Left lobe of liver (tissue), 2 donors: ENCODE measurements around the gene RHBDD1. TPM values are rescaled to one million over a fixed set of nuclear protein-coding genes. Genes with fewer than 3 reads are reported as not detected.

Source experiments
- ATAC-seq: fragments of 200-7000 bp; cut with Tn5 transposase; one replicate; pipeline ENCODE4 v1.9.1; 2020; ENCODE audit warnings: mild to moderate bottlenecking, moderate library complexity
- DNase-seq: peaks from one replicate; pipeline ENCODE4 v3.0.0-alpha.2; 2020; ENCODE audit warnings: low spot score
- total RNA-seq: library from RNA; stranded (reverse); gene quantifications from one replicate; pipeline ENCODE4 v1.2.1, GENCODE V29; 2021
- donor health status: DM: no; HTN: no; CAD: no; lungs with moderate emphysema.
- donor health status: DM: no; HTN: yes; CAD: no.

Gene RHBDD1
- total RNA-seq, 1 donor from 2014 or later, result 21.3 TPM

DNA sequence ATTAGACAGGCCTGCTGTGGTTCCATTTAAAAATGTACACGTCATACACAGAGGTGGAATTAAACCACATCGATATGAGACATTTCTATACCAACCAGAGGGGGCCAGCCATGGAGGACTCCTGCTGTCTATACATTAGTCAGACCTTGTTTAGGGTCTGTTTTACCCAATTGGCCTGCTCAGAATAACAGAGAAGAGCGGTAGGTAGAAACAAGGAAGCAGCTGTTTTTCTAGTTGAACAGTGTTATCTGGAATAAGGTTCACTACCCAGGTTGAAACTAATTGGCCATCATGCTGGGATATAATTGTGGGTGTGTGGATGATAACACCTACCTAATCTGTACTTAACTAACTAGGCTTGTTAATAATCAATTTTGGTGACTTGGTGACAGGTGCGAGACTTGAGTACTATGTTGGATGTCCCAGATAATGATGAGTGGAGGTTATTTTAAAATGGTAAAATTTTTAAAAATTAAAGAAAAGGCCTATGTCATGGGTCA, 47.5 kb downstream of the RHBDD1 start:
- DNase-seq (no peak), ATAC-seq (no peak)

DNA sequence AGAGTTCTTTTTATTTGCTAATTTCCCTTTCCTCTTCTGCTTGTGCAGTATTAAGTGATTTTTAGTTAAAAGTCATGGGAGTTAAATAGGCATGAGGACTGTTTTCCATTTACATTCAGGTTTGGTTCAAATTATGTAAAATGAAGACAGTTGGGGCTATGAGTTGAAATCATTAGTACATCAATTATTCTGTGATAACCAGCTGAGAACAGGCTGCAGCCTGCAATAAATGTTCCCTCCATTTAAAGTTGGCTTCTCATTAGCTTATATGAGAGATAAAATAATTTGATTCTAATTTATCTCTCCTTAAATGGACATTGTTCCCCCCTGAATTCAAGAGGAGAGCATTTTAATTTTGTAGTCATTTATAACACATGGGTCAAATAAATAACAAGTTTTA, 48.3 kb downstream of the RHBDD1 start:
- DNase-seq, result no peak

GRCh38 chr2:226885769-226886435, 50.0 kb downstream of the RHBDD1 start:
- no peak for ATAC-seq
- DNase-seq, result no peak

More for the DNA sequence above, 48.3 kb downstream of the RHBDD1 start:
- no peak for ATAC-seq

DNA sequence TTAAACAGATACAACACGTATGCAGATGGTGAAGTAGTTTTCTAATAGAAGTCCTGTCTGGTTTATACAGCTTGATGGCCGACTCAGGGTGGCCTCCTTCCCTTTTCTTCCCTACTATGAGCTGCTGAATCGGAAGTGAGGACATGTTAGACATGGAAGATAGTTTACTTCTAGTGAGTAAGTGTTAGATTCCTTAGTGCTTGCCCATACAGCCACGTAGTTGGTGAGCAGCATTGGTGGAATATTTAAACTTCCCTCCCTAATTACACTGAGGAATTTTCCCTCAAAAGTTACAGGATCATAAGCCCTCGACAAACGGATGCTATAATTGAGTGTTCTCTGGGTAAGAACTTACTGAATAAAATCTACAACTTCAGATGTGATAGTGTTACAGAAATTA, 52.1 kb downstream of the RHBDD1 start:
- ATAC-seq (no peak), DNase-seq (no peak)

GRCh38 chr2:226888378-226888965, 52.6 kb downstream of the RHBDD1 start:
- ATAC-seq, result no peak
- DNase-seq, result no peak

DNA sequence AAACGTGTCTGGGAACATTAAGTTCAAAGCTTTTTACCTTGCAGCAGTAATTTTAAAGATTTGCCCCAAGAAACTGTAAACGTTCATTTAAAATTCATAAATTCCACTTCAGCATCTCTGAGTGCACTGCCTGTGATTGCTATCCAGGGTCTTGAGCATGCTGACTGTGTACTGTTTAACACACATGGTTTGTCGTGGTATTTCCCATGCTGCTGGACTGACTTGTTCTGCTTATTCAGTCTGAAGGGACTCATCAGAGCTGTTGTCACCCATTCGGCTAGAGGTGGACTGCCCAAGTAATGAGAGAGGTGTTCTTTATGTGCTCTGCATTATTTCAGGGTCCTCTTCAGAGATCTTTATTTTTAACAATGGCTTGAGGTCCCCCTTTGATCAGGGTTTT, 53.1 kb downstream of the RHBDD1 start:
- DNase-seq, result no peak
- ATAC-seq, result no peak

DNA sequence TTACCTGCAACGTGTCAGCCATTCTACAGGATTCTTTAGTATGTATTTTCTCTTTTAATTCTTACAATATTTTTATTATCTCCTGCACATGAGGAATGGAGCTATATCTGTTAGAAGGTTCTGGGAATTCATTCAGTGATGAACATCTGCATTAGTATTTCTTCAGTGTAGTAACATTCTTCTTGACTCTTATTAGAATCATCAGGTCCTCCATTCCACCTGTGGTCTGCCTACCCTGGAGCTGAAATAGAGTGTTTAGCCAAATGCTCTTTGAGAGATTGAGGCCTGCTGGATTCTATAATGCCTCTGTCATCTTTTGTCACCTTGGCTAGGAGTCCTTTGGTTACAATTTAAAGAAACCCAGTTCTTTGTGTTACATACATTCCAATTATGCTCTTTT, 54.4 kb downstream of the RHBDD1 start:
- no peak for ATAC-seq
- DNase-seq, result no peak

DNA sequence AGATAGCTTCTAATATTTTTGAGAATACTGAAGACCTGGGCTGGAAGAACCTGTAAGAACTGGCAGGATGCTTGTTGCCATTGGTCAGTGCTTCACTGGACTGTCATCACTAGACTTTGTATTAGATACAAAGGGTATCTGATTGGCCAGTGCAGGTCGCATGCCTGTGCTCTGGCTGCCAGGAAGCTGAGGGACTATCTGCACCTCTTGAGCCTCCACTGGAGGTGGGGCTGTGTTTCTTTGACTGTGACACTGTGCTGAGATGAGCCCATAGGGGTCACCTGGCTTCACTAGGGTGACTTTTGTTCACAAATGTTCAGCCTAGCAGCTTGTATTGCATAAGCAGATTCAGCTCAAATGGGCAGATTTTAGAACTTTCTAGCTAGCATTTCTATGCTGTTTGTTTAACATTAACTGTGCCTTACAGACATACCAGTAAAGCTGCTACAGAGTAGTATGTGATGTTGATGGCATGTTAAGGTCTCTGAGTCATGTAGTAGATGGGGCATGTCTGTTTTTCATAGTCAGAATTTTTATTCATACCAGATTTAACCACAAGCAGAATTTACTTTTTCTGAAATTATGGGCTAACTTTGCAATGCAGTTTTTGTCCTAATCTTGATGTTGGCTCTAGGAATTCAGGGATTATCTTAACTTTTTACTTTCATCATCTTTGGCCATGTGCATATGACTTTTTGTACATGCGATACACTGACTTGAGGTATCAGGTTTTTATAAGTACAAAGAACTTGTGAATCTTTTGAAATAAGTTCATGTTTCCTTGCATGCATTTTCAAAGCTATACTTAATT, 56.1 kb downstream of the RHBDD1 start:
- ATAC-seq, result peak; percentile 77
- DNase-seq, result no peak

- ATAC-seq, result no peak
- no peak for DNase-seq
Observed at GRCh38 chr2:226892729-226893128, 56.9 kb downstream of the RHBDD1 start.

DNA sequence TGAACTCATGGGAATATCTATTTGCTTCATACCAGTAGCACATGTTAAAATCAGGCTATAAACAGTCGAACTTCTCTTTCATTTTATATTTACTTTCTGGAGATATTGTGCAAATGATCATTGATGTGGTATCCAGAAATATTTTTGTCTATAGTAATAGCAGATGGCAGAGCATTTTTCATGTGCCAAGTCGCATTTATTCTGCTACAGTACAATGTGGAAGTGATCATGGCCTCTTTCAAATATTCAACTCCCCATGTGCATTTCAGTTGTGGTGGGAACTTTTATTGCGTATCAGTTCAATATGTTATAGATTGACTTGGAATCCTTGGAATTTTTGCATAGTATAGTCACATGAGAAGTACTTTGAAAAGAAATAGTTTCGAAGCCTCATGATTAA, 57.4 kb downstream of the RHBDD1 start:
- DNase-seq (no peak), ATAC-seq (no peak)

GRCh38 chr2:226894752-226895151, 58.9 kb downstream of the RHBDD1 start:
- no peak for DNase-seq
- no peak for ATAC-seq

GRCh38 chr2:226895579-226895978, 59.7 kb downstream of the RHBDD1 start:
- ATAC-seq (no peak), DNase-seq (no peak)

- DNase-seq (no peak), ATAC-seq (no peak)
Observed at GRCh38 chr2:226898121-226898520, 62.3 kb downstream of the RHBDD1 start.

DNA sequence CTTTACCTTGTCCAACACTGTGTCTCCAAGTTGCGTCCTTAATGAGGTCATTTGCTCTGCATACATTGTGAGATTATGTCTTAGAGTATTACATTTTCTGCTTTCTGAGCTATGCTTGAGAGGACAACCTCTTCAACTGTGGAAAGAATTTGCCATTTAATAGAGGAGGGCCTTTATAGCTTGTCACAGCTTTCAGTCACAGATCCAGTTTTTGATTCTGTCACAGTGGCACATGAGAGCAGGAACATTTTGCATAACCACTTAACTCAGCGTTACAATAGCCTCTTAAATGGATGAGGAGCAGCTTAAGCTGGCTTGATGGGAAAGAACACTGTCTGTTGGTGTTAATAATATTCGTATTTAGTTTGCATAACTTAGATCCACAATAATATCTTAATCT, 63.0 kb downstream of the RHBDD1 start:
- no peak for DNase-seq
- ATAC-seq, result no peak

- ATAC-seq (no peak), DNase-seq (no peak)
Observed at GRCh38 chr2:226902041-226902966, 66.5 kb downstream of the RHBDD1 start.

GRCh38 chr2:226903179-226903578, 67.3 kb downstream of the RHBDD1 start:
- DNase-seq, result no peak
- no peak for ATAC-seq

GRCh38 chr2:226904592-226904991, 68.7 kb downstream of the RHBDD1 start:
- DNase-seq (no peak), ATAC-seq (no peak)

DNA sequence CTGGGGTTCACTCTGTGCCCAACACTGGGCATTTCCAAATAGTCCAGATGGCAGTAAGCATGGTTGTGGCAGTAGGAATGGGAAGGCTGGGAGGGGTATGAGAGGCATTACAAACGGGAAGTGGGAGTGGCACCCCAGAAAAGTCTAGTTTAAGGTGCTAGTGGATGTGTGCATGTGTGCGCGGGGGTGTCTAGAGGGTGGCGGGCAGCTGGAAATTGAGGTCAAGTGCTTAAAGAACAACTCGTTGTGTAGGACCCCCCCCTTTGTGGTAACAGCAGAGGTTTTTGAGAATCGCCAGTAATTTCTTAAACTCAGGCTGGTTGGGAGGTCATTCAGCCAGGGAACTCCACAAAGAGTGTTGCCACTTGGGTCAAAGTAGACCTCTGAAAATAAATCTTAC, 69.9 kb downstream of the RHBDD1 start:
- DNase-seq, result no peak
- no peak for ATAC-seq

GRCh38 chr2:226906163-226906693, 70.4 kb downstream of the RHBDD1 start:
- no peak for ATAC-seq
- DNase-seq, result no peak

DNA sequence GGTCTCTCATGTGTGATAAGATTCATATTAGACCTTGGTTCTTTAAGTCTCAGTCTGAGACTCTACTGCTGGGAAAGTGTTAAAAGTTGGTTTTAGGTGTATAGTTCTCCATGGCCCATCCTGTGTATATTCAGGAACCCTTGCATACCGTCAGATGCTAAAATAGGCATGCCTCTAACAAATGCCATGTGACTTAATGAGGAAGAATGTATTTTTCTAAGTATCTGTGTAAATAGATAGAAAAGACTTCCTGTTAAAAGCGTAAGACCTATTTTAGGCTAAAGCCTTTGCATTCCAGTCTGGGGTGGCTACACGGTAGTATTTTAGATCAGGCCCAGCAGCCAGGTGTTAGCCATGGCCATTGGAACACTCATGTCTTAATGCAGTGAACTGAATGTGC, 73.3 kb downstream of the RHBDD1 start:
- ATAC-seq (no peak), DNase-seq (no peak)

- DNase-seq (no peak), ATAC-seq (no peak)
Observed at GRCh38 chr2:226909836-226910235, 74.0 kb downstream of the RHBDD1 start.
